A673 (cell line): ENCODE results near the gene ERCC6L.

Experiments
- CTCF ChIP-seq: fragments of 300-800, 200-600 bp; sonication (generic); conservative IDR thresholded peaks from 2 replicates; pipeline ENCODE4 v1.5.1; 2017; ENCODE audit warnings: low read depth, mild to moderate bottlenecking, antibody characterized with exemption, low read length, moderate library complexity, mixed read lengths
- EZH2 ChIP-seq: fragments of 200-600 bp; sonication (generic); IDR thresholded peaks from 2 replicates; pipeline ENCODE4 v1.6.1; 2017; ENCODE audit warnings: borderline replicate concordance, low read depth, mild to moderate bottlenecking, mixed read lengths, antibody characterized with exemption, low read length; ENCODE audit not compliant: poor library complexity, severe bottlenecking

DNA sequence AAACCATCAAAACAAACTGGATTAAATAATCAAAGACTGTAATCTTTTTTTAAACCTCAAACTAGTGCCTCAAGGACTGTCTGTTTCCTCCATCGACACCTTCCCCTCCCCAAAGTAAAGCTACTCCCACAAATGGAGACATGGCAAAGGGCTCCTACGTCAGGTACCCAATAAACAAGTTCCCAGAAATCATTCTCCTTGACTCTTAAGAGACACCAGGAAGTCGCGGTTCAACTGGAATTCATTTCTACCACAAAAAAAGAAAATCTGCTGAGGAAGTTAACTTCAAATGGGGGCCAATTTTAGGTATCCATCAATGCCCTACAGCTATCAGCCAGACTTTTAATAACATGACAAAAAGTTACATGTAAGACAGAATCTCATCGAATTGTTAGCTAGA, 35.7 kb upstream of the ERCC6L start:
- no peak for TF ChIP-seq CTCF
- no peak for TF ChIP-seq EZH2
